ENCODE measurements around the gene CSNK2A3.

CSNK2A3 gene

DNA sequence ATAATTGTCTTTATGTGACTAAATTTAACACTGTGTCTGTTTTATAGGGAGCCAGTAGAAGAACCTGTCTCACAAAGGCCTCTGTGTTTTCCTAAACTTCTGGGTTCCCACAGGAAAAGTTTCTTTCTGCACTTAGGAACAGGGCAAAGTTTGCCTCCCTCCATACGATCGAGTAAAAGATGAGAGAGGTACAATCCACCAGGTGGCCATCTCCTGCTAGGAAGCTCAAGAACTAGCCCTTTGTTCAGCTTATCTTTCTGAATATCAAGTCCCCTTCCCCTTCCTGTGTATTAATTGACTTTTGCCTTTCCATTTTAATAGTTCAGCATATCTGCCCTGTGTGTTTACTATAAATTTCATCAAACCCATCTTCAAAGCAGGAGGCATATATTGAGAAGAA, 18.0 kb downstream of the CSNK2A3 start:
- Histone ChIP-seq H3K4me1 (ENCODE audit: control insufficient read depth, insufficient read depth, low read length) (peaks cover 4% of the 10 kb centered on the region; the same call in 1 of the 2 replicates), H3K27me3 (ENCODE audit: control insufficient read depth, insufficient read depth, low read length) (no peaks in the 10 kb centered on the region), H3K9ac (ENCODE audit: low read depth, low read length) (no peak overlapping the region), H3K27ac (ENCODE audit: low read depth, low read length) (no peak overlapping the region), H3K9me3 (ENCODE audit: control insufficient read depth, insufficient read depth, low read length) (no peaks in the 10 kb centered on the region), H3K4me3 (ENCODE audit: low read depth, low read length) (no peak overlapping the region), H3K36me3 (ENCODE audit: control insufficient read depth, insufficient read depth, low read length) (no peaks in the 10 kb centered on the region)

DNA sequence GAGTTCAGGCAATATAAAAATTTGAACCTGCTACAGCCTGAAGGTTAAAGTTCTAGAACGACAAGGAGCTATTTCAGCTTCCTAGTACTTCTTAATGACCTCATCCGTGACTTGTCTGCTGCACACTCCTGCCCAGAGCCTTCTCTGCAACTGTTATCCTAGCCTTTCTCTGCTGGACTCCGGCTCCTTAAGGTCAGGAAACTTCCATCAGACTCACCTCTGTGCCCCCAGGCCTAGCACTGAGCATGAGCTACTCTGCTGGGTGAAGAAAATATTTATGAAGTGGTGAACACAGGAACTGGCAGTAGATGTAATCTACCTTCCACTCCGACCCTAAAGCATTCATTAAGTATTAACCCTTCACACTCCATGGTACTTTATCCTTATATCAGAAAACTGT, 18.4 kb downstream of the CSNK2A3 start:
- Histone ChIP-seq H3K4me3 (ENCODE audit: low read depth, low read length) (no peak overlapping the region), H3K36me3 (ENCODE audit: control insufficient read depth, insufficient read depth, low read length) (no peaks in the 10 kb centered on the region), H3K9ac (ENCODE audit: low read depth, low read length) (no peak overlapping the region), H3K27ac (ENCODE audit: low read depth, low read length) (no peak overlapping the region), H3K9me3 (ENCODE audit: control insufficient read depth, insufficient read depth, low read length) (no peaks in the 10 kb centered on the region), H3K4me1 (ENCODE audit: control insufficient read depth, insufficient read depth, low read length) (peaks cover 4% of the 10 kb centered on the region; the same call in 1 of the 2 replicates), H3K27me3 (ENCODE audit: control insufficient read depth, insufficient read depth, low read length) (no peaks in the 10 kb centered on the region)

DNA sequence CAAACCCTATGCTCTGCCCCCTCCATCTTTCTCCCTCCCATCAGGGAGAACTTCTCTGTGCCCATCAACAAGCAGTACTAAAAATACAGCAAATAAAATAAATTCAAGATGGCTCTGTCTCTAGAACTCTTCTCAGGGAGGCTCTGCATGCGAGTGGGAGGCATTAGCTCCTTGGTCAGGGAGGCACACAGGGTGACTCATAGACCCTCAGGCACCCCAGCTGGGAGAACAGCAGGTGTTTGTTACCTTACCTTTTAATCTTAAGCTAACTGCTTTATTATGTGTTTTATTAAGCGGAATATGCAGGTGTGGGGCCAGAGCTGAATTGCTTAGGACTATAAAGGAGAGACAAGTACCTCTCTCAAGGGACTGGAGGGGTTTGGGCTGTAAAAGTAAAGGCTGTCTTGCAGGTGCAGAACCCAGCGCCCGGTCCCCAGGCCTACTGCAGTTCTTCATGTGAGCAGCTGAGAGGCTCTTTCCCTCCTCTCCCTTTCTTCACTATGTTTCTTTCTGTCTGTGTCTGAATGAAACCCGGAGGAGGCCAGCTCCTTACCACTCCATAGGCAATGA, 20.8 kb downstream of the CSNK2A3 start:
- Histone ChIP-seq H3K27ac (ENCODE audit: low read depth, low read length) (no peak overlapping the region), H3K4me3 (ENCODE audit: low read depth, low read length) (no peak overlapping the region), H3K9ac (ENCODE audit: low read depth, low read length) (no peak overlapping the region), H3K27me3 (ENCODE audit: control insufficient read depth, insufficient read depth, low read length) (no peaks in the 10 kb centered on the region), H3K4me1 (ENCODE audit: control insufficient read depth, insufficient read depth, low read length) (peaks cover 4% of the 10 kb centered on the region; the same call in 1 of the 2 replicates), H3K9me3 (ENCODE audit: control insufficient read depth, insufficient read depth, low read length) (no peaks in the 10 kb centered on the region), H3K36me3 (ENCODE audit: control insufficient read depth, insufficient read depth, low read length) (no peaks in the 10 kb centered on the region)

DNA sequence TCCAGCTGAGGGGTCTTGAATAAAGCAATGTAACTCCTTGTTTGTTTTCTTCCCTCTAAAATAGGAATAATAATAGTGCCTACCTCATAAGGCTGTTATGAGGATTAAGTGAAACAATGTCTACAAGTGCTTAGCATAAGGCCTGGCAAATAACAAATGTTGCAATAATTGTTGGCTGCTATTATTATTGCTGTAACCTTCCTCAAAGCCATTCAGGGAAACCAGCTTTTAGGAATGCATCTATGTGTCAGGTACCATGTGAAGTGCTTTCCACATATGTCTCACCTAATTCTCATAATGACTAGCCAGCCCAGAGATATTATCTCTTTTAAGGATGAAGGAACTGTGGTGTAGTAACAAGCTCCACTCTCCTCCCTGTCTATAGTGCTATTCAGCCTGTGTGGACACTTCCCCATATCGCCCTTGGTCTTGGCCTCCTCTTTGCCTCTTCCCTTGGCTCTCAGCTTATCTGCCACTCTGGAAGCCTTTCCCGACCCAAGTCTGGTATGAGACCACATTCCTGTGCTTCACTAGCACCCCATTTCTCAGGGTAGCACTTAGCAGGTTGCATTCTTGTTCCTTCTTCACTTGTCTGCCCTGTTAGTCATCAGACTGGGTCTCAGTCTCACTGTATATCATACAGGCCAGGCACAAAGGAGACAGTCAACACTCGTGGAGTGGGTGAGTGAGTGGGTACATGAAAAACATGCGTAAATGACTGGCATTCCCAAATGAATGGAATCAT, 23.8 kb downstream of the CSNK2A3 start:
- H3K9ac ChIP-seq (ENCODE audit: low read depth, low read length), result no peak overlapping the region
- H3K27ac ChIP-seq (ENCODE audit: low read depth, low read length), result no peak overlapping the region
- H3K9me3 ChIP-seq (ENCODE audit: control insufficient read depth, insufficient read depth, low read length), result no peaks in the 10 kb centered on the region
- no peaks in the 10 kb centered on the region; the same call in 1 of the 2 replicates for H3K4me1 ChIP-seq (ENCODE audit: control insufficient read depth, insufficient read depth, low read length)
- H3K36me3 ChIP-seq (ENCODE audit: control insufficient read depth, insufficient read depth, low read length), result no peaks in the 10 kb centered on the region
- no peaks in the 10 kb centered on the region for H3K27me3 ChIP-seq (ENCODE audit: control insufficient read depth, insufficient read depth, low read length)
- no peak overlapping the region for H3K4me3 ChIP-seq (ENCODE audit: low read depth, low read length)

DNA sequence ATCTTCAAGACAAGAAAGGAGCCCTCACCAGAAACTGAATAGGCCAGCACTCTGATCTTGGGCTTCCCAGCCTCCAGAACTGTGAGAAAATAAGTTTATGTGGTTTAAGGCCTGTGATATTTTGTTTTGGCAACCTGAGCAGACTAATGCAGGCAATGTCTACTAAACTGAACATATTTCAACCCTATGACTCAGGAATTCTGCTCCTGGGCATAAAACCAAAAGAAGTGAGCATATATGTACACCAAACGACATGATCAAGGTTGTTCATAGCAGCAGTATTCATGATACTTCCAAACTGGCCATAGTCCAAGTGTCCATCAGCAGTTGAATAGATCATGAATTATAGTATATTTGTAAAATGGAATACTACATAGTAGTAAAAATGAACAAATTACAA, 29.0 kb downstream of the CSNK2A3 start:
- Histone ChIP-seq H3K27ac (ENCODE audit: low read depth, low read length) (no peak overlapping the region), H3K4me3 (ENCODE audit: low read depth, low read length) (no peak overlapping the region), H3K27me3 (ENCODE audit: control insufficient read depth, insufficient read depth, low read length) (no peaks in the 10 kb centered on the region), H3K9ac (ENCODE audit: low read depth, low read length) (no peak overlapping the region), H3K4me1 (ENCODE audit: control insufficient read depth, insufficient read depth, low read length) (no peaks in the 10 kb centered on the region), H3K36me3 (ENCODE audit: control insufficient read depth, insufficient read depth, low read length) (no peaks in the 10 kb centered on the region), H3K9me3 (ENCODE audit: control insufficient read depth, insufficient read depth, low read length) (no peaks in the 10 kb centered on the region)

DNA sequence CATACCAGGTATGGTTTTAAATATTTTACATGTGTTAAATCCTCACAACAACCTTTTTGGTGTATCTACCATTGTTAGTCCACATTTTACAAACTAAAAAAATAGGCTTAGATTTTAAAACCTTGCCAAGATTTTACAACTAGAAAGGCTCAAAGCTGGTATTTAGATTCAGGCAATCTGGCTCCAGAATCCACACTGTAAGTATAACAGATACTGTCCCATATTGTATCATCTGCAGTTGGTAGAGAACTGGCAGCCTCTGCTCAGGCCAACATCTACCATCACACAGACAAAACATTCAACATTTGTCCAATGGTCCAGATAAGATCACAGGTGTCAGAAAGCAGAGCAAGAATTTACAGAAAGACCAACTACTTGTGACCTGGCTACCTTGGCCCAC, 30.9 kb downstream of the CSNK2A3 start:
- Histone ChIP-seq H3K9ac (ENCODE audit: low read depth, low read length) (no peak overlapping the region), H3K27ac (ENCODE audit: low read depth, low read length) (no peak overlapping the region), H3K36me3 (ENCODE audit: control insufficient read depth, insufficient read depth, low read length) (no peaks in the 10 kb centered on the region), H3K9me3 (ENCODE audit: control insufficient read depth, insufficient read depth, low read length) (no peaks in the 10 kb centered on the region), H3K4me3 (ENCODE audit: low read depth, low read length) (no peak overlapping the region), H3K4me1 (ENCODE audit: control insufficient read depth, insufficient read depth, low read length) (no peaks in the 10 kb centered on the region), H3K27me3 (ENCODE audit: control insufficient read depth, insufficient read depth, low read length) (no peaks in the 10 kb centered on the region)

DNA sequence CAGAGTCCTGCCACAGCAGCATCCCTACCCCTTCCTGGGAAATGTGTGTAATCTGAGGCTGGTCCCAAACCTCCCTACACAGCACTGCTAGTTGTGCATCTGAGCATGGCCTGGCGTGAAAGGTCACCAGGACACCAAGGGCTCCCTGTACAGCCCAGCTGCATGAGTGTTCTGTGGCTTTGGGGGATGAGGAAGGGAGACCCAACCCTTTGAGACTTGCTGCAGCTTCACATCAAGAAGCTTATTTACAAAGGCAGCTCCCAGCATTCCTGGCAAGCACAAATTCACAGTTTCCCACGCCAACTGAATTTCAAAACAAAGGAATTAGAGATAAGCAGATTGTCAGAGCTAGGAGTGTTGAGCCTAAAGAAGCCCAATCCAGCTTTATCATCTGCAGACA, 32.2 kb downstream of the CSNK2A3 start:
- no peaks in the 10 kb centered on the region for H3K27me3 ChIP-seq (ENCODE audit: control insufficient read depth, insufficient read depth, low read length)
- no peak overlapping the region for H3K4me3 ChIP-seq (ENCODE audit: low read depth, low read length)
- H3K27ac ChIP-seq (ENCODE audit: low read depth, low read length), result no peak overlapping the region
- no peaks in the 10 kb centered on the region for H3K9me3 ChIP-seq (ENCODE audit: control insufficient read depth, insufficient read depth, low read length)
- H3K36me3 ChIP-seq (ENCODE audit: control insufficient read depth, insufficient read depth, low read length), result no peaks in the 10 kb centered on the region
- no peaks in the 10 kb centered on the region for H3K4me1 ChIP-seq (ENCODE audit: control insufficient read depth, insufficient read depth, low read length)
- H3K9ac ChIP-seq (ENCODE audit: low read depth, low read length), result no peak overlapping the region

DNA sequence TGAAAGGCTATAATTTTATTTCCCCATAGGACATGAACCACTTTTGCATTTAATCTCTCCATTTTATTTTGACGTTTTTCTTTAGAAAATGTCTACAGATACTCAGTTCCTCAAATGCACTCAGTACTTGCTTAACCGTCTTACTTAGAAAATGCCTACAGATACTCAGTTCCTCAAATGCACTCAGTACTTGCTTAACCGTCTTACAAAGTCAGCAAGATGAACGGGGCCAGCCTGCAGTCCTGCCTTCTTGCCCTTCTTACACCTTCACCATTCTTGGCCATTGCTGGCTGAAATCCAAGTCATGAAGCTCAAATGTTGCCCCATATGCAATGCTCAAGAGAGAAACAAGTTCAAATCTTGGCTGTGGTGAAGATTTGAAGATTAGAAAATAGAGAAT, 34.1 kb downstream of the CSNK2A3 start:
- no peak overlapping the region for H3K27ac ChIP-seq (ENCODE audit: low read depth, low read length)
- H3K36me3 ChIP-seq (ENCODE audit: control insufficient read depth, insufficient read depth, low read length), result no peaks in the 10 kb centered on the region
- no peaks in the 10 kb centered on the region for H3K4me1 ChIP-seq (ENCODE audit: control insufficient read depth, insufficient read depth, low read length)
- no peak overlapping the region for H3K9ac ChIP-seq (ENCODE audit: low read depth, low read length)
- H3K9me3 ChIP-seq (ENCODE audit: control insufficient read depth, insufficient read depth, low read length), result no peaks in the 10 kb centered on the region
- H3K27me3 ChIP-seq (ENCODE audit: control insufficient read depth, insufficient read depth, low read length), result no peaks in the 10 kb centered on the region
- H3K4me3 ChIP-seq (ENCODE audit: low read depth, low read length), result no peak overlapping the region

DNA sequence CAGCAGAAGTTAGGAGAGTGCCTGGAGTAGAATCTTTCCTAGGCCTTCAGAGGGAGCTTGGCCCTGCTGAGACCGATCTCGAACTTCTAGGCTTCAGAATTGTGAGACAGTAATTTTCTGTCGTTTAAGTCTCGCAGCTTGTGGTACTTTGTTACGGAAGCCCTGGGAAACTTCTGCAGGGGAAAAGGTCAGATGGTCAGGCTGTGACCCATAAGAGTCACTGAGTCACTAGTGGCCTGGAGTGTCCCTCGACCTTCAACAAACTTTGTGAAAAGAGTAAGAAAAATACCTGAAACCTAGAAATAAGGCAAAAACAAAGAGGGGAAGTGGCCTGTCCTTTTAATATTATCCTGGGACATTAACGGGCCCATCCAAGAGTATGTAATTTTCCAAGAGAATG, 34.6 kb downstream of the CSNK2A3 start:
- no peaks in the 10 kb centered on the region for H3K27me3 ChIP-seq (ENCODE audit: control insufficient read depth, insufficient read depth, low read length)
- H3K4me3 ChIP-seq (ENCODE audit: low read depth, low read length), result no peak overlapping the region
- H3K36me3 ChIP-seq (ENCODE audit: control insufficient read depth, insufficient read depth, low read length), result no peaks in the 10 kb centered on the region
- no peaks in the 10 kb centered on the region for H3K9me3 ChIP-seq (ENCODE audit: control insufficient read depth, insufficient read depth, low read length)
- no peak overlapping the region for H3K9ac ChIP-seq (ENCODE audit: low read depth, low read length)
- no peaks in the 10 kb centered on the region for H3K4me1 ChIP-seq (ENCODE audit: control insufficient read depth, insufficient read depth, low read length)
- no peak overlapping the region for H3K27ac ChIP-seq (ENCODE audit: low read depth, low read length)

DNA sequence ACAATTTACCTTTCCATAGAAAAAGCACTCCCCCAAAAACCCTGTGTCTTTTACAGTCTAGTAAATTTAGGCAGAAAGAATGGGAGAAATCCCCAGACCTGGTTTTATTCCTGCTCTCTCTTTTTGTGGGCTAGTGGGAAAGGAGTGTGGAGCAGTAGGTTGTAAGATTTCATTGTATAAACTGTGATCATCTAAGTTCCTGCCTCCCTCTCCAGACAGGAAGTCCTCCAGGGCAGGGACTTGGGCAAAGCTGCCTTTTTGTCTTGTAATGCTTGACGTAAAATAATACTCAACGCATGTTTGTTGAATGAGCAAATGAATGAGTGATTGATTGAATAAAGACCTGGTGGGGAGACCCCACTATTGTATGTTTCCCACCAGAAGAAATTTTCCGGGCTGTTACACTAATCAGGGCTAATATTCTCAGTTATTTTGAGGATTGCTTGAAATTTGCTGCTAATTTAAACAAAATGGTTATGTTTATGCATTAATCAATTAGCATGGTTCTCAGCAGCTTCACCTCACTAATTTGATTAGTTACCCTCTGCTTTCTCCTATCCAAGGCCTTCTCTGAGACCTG, 36.3 kb downstream of the CSNK2A3 start:
- Histone ChIP-seq H3K4me3 (ENCODE audit: low read depth, low read length) (no peak overlapping the region), H3K4me1 (ENCODE audit: control insufficient read depth, insufficient read depth, low read length) (no peaks in the 10 kb centered on the region), H3K9me3 (ENCODE audit: control insufficient read depth, insufficient read depth, low read length) (no peaks in the 10 kb centered on the region), H3K9ac (ENCODE audit: low read depth, low read length) (no peak overlapping the region), H3K27me3 (ENCODE audit: control insufficient read depth, insufficient read depth, low read length) (no peaks in the 10 kb centered on the region), H3K27ac (ENCODE audit: low read depth, low read length) (no peak overlapping the region), H3K36me3 (ENCODE audit: control insufficient read depth, insufficient read depth, low read length) (no peaks in the 10 kb centered on the region)

DNA sequence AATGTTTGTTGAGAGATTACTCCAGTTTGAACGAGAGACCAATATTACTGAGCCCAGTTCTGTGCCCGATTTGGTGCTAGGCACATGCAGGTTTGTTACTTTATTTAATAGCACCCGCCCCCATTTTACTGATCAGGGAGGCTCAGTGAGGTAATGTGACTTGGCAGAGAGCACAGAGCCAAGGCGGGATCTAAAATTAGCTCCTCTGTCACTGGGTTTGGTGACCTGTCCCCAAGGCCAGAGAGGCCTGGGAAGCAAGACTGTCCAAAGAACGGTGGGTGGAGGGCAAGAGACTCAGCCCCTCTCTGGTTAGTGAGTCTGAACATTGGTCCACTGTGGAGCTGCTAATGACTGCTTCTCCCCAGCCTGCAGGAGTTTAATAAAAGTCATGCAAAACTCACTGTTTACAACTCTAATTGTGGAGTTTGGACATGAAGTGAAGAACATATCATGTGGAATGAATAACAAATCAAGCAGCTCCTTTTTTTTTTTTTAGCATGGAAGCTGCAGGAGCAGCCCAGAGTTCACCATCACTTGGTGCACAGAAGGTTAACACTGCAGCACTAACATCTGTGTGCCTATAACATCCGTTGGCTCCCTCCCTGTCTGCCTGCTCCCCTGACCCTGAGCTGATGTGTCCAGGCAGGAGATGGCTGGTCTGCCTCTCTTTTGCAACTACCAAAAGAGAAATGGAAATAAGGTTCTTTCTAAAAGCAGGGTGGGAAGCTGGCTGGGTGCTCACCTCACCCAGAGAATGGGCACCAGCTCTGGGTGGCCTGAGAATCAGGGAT, 39.0 kb downstream of the CSNK2A3 start:
- H3K4me3 ChIP-seq (ENCODE audit: low read depth, low read length), result no peak overlapping the region
- H3K9ac ChIP-seq (ENCODE audit: low read depth, low read length), result no peak overlapping the region
- no peaks in the 10 kb centered on the region for H3K36me3 ChIP-seq (ENCODE audit: control insufficient read depth, insufficient read depth, low read length)
- H3K27ac ChIP-seq (ENCODE audit: low read depth, low read length), result no peak overlapping the region
- H3K4me1 ChIP-seq (ENCODE audit: control insufficient read depth, insufficient read depth, low read length), result no peaks in the 10 kb centered on the region
- H3K27me3 ChIP-seq (ENCODE audit: control insufficient read depth, insufficient read depth, low read length), result no peaks in the 10 kb centered on the region
- no peaks in the 10 kb centered on the region for H3K9me3 ChIP-seq (ENCODE audit: control insufficient read depth, insufficient read depth, low read length)
